Measurements from ENCODE around the gene CFTR.

DNA sequence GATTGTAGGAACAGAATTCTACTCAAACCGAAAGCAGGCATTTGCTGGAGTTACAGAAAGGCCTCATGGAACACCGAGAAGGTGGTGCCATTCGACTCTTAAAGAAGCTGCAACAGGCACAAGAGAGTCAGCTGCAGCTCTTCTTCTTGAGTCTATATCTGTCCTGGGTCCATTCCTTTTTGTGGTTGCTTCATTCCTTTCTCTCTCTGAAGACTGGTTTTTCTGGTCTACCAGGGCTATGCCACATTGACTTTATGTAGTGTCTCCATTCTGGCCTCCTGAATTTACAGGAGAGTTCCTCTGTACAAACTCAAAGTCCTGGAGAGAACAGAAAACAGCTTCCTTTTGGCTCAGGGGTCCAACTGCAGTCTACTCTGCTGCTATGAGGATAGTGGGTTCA is 132.8 kb downstream of the CFTR start:
- TF ChIP-seq, protein P1, sequence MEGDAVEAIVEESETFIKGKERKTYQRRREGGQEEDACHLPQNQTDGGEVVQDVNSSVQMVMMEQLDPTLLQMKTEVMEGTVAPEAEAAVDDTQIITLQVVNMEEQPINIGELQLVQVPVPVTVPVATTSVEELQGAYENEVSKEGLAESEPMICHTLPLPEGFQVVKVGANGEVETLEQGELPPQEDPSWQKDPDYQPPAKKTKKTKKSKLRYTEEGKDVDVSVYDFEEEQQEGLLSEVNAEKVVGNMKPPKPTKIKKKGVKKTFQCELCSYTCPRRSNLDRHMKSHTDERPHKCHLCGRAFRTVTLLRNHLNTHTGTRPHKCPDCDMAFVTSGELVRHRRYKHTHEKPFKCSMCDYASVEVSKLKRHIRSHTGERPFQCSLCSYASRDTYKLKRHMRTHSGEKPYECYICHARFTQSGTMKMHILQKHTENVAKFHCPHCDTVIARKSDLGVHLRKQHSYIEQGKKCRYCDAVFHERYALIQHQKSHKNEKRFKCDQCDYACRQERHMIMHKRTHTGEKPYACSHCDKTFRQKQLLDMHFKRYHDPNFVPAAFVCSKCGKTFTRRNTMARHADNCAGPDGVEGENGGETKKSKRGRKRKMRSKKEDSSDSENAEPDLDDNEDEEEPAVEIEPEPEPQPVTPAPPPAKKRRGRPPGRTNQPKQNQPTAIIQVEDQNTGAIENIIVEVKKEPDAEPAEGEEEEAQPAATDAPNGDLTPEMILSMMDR (conservative IDR thresholded peaks at IDR 0.05): no peak
- no peak for TF ChIP-seq EZH2 (IDR thresholded peaks at IDR 0.05; ENCODE audit: low read depth)

All from PC-9 (cell line).